GM12801 (cell line): ENCODE measurements around the gene FAM181A.

Experiments
- TF ChIP-seq, protein P1 (sequence below): IDR thresholded peaks from one replicate; pipeline ENCODE4 v1.5.1; 2011; ENCODE audit warnings: control low read depth; ENCODE audit not compliant: insufficient read length; ENCODE audit errors: extremely low read depth

FAM181A gene

DNA sequence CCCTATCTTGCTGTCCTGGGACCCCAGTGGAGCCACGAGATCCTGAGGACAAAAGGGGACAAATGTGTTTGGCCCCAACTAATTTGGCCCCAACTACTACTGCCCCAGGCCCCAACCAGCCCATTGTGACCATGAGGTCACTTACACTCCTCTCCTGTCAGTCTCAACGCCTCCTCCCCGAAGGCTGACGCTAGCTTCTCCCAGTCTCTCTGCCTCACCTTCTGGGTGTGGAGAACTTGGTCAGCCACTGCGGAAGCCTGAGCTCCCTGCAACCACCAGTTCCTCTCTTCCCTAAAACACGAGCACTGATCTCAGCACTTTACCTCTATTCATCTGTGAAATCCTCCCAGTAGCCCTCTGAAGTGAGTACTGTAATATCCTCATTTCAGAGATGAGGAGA, 13.3 kb downstream of the FAM181A start:
- TF ChIP-seq, protein P1, sequence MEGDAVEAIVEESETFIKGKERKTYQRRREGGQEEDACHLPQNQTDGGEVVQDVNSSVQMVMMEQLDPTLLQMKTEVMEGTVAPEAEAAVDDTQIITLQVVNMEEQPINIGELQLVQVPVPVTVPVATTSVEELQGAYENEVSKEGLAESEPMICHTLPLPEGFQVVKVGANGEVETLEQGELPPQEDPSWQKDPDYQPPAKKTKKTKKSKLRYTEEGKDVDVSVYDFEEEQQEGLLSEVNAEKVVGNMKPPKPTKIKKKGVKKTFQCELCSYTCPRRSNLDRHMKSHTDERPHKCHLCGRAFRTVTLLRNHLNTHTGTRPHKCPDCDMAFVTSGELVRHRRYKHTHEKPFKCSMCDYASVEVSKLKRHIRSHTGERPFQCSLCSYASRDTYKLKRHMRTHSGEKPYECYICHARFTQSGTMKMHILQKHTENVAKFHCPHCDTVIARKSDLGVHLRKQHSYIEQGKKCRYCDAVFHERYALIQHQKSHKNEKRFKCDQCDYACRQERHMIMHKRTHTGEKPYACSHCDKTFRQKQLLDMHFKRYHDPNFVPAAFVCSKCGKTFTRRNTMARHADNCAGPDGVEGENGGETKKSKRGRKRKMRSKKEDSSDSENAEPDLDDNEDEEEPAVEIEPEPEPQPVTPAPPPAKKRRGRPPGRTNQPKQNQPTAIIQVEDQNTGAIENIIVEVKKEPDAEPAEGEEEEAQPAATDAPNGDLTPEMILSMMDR = no peak

DNA sequence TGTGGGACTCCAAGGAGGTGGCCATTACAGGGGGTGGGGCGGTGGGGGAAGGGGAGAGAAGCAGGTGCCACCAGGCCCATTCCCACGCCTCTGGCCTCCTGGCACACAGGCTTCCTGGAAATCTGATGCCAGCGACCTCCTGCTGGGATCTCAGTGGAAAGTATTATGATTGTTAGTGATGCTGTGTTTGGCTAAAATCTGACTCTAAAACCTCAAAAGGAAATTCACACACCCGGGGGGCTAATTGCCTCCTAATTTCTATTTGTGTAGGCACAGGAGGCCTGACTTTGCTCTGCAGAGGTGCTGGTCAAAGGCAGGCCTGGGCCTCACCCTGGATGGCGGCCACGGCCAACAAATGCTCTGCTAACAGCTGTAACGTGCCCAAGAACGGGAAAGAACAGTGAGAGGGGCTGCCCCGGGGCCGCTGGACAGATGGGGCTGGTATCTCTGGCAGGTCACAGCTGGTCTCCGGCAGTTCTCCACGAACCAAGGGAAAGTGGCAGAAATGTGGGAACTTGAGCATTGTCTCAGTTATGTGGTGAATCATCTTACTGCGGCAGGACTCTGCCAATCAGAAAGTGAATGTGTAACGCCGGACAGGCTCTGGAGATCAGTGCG, 14.3 kb downstream of the FAM181A start:
- TF ChIP-seq, protein P1 = no peak

DNA sequence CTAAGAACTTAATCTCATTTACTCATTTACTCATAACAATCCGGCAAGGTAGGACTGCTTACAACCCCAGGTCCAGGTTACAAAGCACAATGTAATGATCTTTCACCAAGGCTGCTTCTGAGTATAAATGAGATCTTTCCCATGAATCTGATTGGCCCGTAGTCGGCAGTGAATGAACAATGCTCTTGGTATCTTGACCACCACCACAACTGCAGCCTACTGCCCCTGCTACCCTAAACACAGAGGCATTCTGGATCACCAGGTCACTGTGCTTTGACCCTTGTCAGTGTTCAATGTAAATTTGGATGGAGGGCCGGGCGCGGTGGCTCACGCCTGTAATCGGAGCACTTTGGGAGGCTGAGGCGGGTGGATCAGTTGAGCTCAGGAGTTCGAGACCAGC, 15.9 kb downstream of the FAM181A start:
- TF ChIP-seq, protein P1 = no peak

DNA sequence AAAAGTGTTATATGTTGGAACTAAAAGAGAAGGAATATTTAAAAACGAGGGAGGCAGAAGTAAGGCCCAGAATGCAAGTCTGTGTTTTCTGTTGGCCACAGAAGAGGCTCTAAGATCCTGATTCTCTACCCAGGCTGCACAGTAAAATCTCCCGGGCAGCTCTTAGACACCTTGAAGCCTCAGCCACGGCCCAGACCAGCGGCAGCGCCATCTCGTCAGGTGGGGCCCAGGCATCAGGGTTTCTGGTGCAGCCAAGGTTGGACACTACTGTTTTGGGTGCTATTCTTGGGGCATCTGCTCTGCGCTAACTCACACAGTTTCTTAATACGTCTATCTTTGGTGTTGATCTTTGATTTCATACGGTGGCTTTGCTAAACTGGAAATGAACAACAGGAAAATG, 16.8 kb downstream of the FAM181A start:
- TF ChIP-seq, protein P1 = no peak

DNA sequence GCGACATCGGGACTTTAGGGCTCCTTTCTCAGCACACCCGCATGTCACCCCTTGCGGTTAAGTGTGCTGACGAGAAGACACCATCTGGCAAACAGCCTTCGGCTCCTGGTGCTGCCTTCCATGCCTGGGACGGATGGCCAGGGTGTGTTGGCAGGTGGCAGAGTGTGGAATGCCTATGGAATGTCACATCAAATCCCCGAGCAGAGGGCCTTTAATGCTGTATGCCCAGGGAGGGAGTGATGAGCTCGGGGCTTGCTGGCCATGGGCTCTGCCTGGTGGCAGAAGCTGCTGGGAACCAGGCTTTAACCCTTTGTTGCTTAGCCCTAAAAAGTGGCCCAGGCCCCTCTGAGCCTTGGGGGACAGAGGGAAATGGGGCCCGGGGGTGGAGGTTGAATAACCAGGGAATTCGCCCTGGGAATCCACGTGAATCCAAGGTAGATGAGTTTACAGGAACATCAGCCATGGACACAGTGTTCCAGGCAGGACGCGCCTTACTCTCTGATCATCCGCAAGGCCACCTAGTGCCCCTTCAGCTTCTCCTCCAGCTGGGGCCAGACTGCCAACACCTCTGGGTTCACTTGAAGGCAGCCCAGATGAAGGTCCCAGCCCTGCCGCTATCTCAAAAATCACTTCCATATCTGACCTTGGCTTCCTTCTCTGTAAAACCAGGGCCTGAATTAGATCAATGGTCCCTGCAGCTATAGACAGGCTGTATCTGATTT, 17.4 kb downstream of the FAM181A start:
- TF ChIP-seq, protein P1 = no peak

DNA sequence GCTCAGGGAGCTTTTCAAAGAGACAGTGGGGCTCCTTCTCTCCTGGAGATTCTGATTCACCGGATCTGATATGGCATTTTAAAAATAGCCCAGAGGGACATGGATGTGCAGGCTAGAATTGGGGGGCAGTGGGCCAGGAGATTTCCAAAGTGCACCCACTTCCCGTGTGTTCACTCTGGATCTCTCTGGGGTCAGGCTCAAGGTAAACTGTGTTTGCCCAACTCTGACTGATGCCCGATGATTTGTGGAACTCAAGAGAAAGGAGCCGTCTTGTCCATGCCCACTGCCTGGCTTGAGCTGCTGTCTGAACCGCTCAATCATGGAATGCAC, 17.9 kb downstream of the FAM181A start:
- TF ChIP-seq, protein P1 = no peak

DNA sequence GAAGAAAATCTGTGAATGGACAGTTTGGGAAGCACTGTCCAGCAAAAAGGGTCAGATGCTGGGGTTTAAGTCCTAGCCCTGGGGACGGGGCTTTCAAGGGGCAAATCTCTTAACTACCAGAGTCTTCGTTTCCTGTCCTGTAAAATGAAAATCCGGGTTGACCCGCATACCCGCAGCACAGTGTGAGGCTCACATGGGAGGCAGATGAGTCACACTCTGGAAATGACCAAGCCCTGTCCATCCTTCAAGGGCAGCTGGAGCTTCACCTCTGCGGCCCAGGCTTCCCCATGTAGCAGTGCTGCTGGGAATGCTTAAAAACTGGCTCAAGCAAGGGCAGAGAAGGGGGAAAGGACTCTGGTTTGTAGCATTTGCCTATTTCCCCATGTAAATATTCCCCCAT, 19.0 kb downstream of the FAM181A start:
- TF ChIP-seq, protein P1 = no peak
